Thoracic aorta (tissue), 2 donors: Measurements from ENCODE around the gene GAS2L2. TPM values are rescaled to one million over a fixed set of nuclear protein-coding genes. Genes with fewer than 3 reads are reported as not detected.

ENCODE experiments used
- ATAC-seq: fragments of 150-250 bp; one replicate; pipeline ENCODE4 v1.8.0; 2017; ENCODE audit warnings: low read depth; ENCODE audit not compliant: insufficient number of reproducible peaks, low FRiP score
- DNase-seq: peaks from one replicate; pipeline ENCODE4 v3.0.0-alpha.2; 2020; ENCODE audit warnings: low spot score
- H3K27ac ChIP-seq, 2 donors: fragments of 200-600 bp; sonication (generic); 1 replicate in 1 of 2; 2 replicates in 1 of 2; pipeline ENCODE4 v1.5.1; 2016; ENCODE audit warnings: mild to moderate bottlenecking in 2 of 2, moderate library complexity in 2 of 2
- H3K27me3 ChIP-seq: fragments of 200-600 bp; sonication (generic); replicated peaks from 2 replicates; pipeline ENCODE4 v1.6.0; 2016; ENCODE audit warnings: mild to moderate bottlenecking; ENCODE audit not compliant: insufficient read depth
- H3K36me3 ChIP-seq: fragments of 200-600 bp; sonication (generic); one replicate; pipeline ENCODE4 v1.5.1; 2016
- H3K4me1 ChIP-seq, 2 donors: fragments of 200-600 bp; sonication (generic); 1 replicate in 1 of 2; 2 replicates in 1 of 2; pipeline versions ENCODE4 v1.5.1 to v1.6.0; 2016; ENCODE audit warnings: low read depth in 2 of 2, mild to moderate bottlenecking in 1 of 2; ENCODE audit not compliant: control insufficient read depth in 1 of 2
- H3K4me3 ChIP-seq: fragments of 200-600 bp; sonication (generic); 2 replicates; pipeline ENCODE4 v1.5.1; 2016; ENCODE audit warnings: mild to moderate bottlenecking
- H3K9me3 ChIP-seq: fragments of 200-600 bp; sonication (generic); 2 replicates; pipeline ENCODE4 v1.5.1; 2016
- CTCF ChIP-seq: fragments of 200-600 bp; sonication (generic); IDR thresholded peaks from one replicate; pipeline ENCODE4 v1.5.1; 2019; ENCODE audit warnings: antibody characterized with exemption
- total RNA-seq, 2 donors: library from RNA; depleted of rRNA; stranded (reverse); fragments of >200 nt; gene quantifications; one replicate each; pipeline versions ENCODE4 v1.1.0 to v1.2.3, GENCODE V29; 2016

Gene GAS2L2
- total RNA-seq, 2 donors from 2014 or later, result not detected

- Histone ChIP-seq H3K4me3 (no peak overlapping the region), H3K9me3 (no peaks in the 10 kb centered on the region), H3K4me1 (peaks cover 0 to 5% of the 10 kb centered on the region in 2 donors), H3K27me3 (no peaks in the 10 kb centered on the region), H3K27ac (no peak overlapping the region), H3K36me3 (no peaks in the 10 kb centered on the region)
- no peak for TF ChIP-seq CTCF
- DNase-seq, result no peak
- ATAC-seq, result no peak
These were observed 58.1 kb downstream of the GAS2L2 start for GRCh38 chr17:35694906-35695305.

Other genes starting within 250 kb of the GAS2L2 start
- gene SLFN12L, start 215.6 kb downstream of the GAS2L2 start, total RNA-seq, result 1 to 10 TPM; 4.1 to 4.2 TPM
- not detected for gene SLFN14, start 192.4 kb downstream of the GAS2L2 start, total RNA-seq
- gene PEX12, start 174.7 kb downstream of the GAS2L2 start, total RNA-seq, result 1 to 10 TPM; 1.1 to 2.8 TPM
- 10 to 100 TPM; 44.5 to 68.3 TPM for gene AP2B1, start 165.9 kb downstream of the GAS2L2 start, total RNA-seq
- 10 to 100 TPM in 1 of 2 donors, 1 to 10 TPM in 1; 2.4 to 24.1 TPM for gene RASL10B, start 21.6 kb downstream of the GAS2L2 start, total RNA-seq
- not detected for gene C17orf50, start 7.6 kb upstream of the GAS2L2 start, total RNA-seq
- gene MMP28, start 42.4 kb upstream of the GAS2L2 start, total RNA-seq, result 10 to 100 TPM in 1 of 2 donors, 1 to 10 TPM in 1; 4.8 to 18.5 TPM
- 10 to 100 TPM; 35.7 to 91.1 TPM for gene TAF15, start 56.2 kb upstream of the GAS2L2 start, total RNA-seq
- gene HEATR9, start 115.7 kb upstream of the GAS2L2 start, total RNA-seq, result not detected
- gene CCL5, start 127.1 kb upstream of the GAS2L2 start, total RNA-seq, result 1 to 10 TPM; 6.2 to 7.1 TPM
- gene RDM1, start 177.5 kb upstream of the GAS2L2 start, total RNA-seq, result not detected
- gene LYZL6, start 190.5 kb upstream of the GAS2L2 start, total RNA-seq, result not detected
- not detected for gene CCL16, start 228.3 kb upstream of the GAS2L2 start, total RNA-seq
- 10 to 100 TPM; 19.5 to 33.4 TPM for gene CCL14, start 233.5 kb upstream of the GAS2L2 start, total RNA-seq
- not detected for gene CCL15, start 248.3 kb upstream of the GAS2L2 start, total RNA-seq